OCI-LY7 (cell line): ENCODE results near the gene DDX10. TPM values are rescaled to one million over a fixed set of nuclear protein-coding genes. Genes with fewer than 3 reads are reported as not detected.

Experiments used
- BruUV-seq: library from RNA; stranded (reverse); fragments of 400-500 nt; replicated peaks from 2 replicates; lab custom pipeline; 2021; lab: Mats Ljungman, UMichigan
- CTCF ChIA-PET: fragments of 300-600 bp; sonication (Branson Sonifier 250); formaldehyde crosslinking; loops from one replicate; lab custom pipeline; 2022; ENCODE audit warnings: antibody characterized with exemption; ENCODE audit not compliant: unreplicated experiment; lab: Charles Lee
- POLR2A ChIA-PET: fragments of 300-600 bp; sonication (Branson Sonifier 250); formaldehyde crosslinking; loops from one replicate; lab custom pipeline; 2022; ENCODE audit warnings: antibody characterized with exemption; lab: Charles Lee
- DNase-seq: peaks from one replicate; pipeline ENCODE4 v3.0.0-alpha.2; 2015; ENCODE audit warnings: low spot score
- H2AFZ ChIP-seq: fragments of 200-600 bp; sonication (generic), shearing (Covaris generic); 2 replicates; pipeline ENCODE4 v1.6.1; 2014; ENCODE audit warnings: mild to moderate bottlenecking, antibody characterized with exemption, low read length, moderate library complexity
- H3K27ac ChIP-seq: fragments of 200-600 bp; sonication (generic); 2 replicates; pipeline ENCODE4 v1.5.1; 2014; ENCODE audit warnings: mixed run types, low read depth, mild to moderate bottlenecking, moderate library complexity, low read length, inconsistent platforms; ENCODE audit not compliant: poor library complexity, severe bottlenecking
- H3K36me3 ChIP-seq: fragments of 200-600 bp; sonication (generic); 2 replicates; pipeline ENCODE4 v1.6.1; 2014; ENCODE audit warnings: mild to moderate bottlenecking, antibody characterized with exemption, low read length, moderate library complexity, mixed read lengths; ENCODE audit not compliant: insufficient read depth
- H3K4me1 ChIP-seq: fragments of 200-600 bp; sonication (generic); 2 replicates; pipeline ENCODE4 v1.5.1; 2014; ENCODE audit warnings: mild to moderate bottlenecking, low read length; ENCODE audit not compliant: insufficient read depth, poor library complexity, severe bottlenecking
- H3K4me2 ChIP-seq: fragments of 200-600 bp; sonication (generic); 2 replicates; pipeline ENCODE4 v1.6.1; 2014; ENCODE audit warnings: mild to moderate bottlenecking, low read length
- H3K4me3 ChIP-seq: fragments of 200-600 bp; sonication (generic); 2 replicates; pipeline ENCODE4 v1.5.1; 2014; ENCODE audit warnings: mild to moderate bottlenecking, low read depth, low read length; ENCODE audit not compliant: poor library complexity, severe bottlenecking
- H3K79me2 ChIP-seq: fragments of 200-600 bp; sonication (generic); 2 replicates; pipeline ENCODE4 v1.6.1; 2016; ENCODE audit warnings: low read depth, mild to moderate bottlenecking, low read length, moderate library complexity, mixed read lengths; ENCODE audit not compliant: insufficient read depth
- H3K9me2 ChIP-seq: fragments of 200-600 bp; sonication (generic); 2 replicates; pipeline ENCODE4 v1.6.1; 2016; ENCODE audit warnings: mild to moderate bottlenecking, low read length, mixed read lengths; ENCODE audit not compliant: insufficient read depth
- H3K9me3 ChIP-seq: fragments of 200-600 bp; sonication (generic); 2 replicates; pipeline ENCODE4 v1.6.1; 2014; ENCODE audit warnings: mild to moderate bottlenecking, mixed run types, low read length, mixed read lengths
- H4K20me1 ChIP-seq: fragments of 200-600 bp; sonication (generic); 2 replicates; pipeline ENCODE4 v1.6.1; 2014; ENCODE audit warnings: mild to moderate bottlenecking, antibody characterized with exemption, low read length, moderate library complexity, mixed read lengths; ENCODE audit not compliant: insufficient read depth
- CTCF ChIP-seq: fragments of 200-600 bp; sonication (generic); conservative IDR thresholded peaks from 2 replicates; pipeline ENCODE4 v1.5.1; 2014; ENCODE audit warnings: mild to moderate bottlenecking, antibody characterized with exemption, low read length, moderate library complexity, mixed read lengths
- EZH2phosphoT487 ChIP-seq: fragments of 200-600 bp; sonication (generic); IDR thresholded peaks from 2 replicates; pipeline ENCODE4 v1.6.1; 2018; ENCODE audit warnings: low read depth, borderline replicate concordance, mild to moderate bottlenecking, mixed run types, antibody characterized with exemption, low read length, moderate library complexity, mixed read lengths
- intact Hi-C: fragments of 100-400 bp; cut with micrococcal nuclease; formaldehyde crosslinking; loops from one replicate; pipeline ENCODE4 v1.10.0; 2022; ENCODE audit not compliant: unreplicated experiment
- total RNA-seq, 2 experiments: library from RNA; depleted of rRNA in 1 of 2; stranded (reverse); fragments of >200 nt in 1 of 2; shearing (Covaris generic) in 1 of 2; gene quantifications; 2 replicates each; pipeline ENCODE4 v1.2.3, GENCODE V29; 2014 to 2022

Gene DDX10
- total RNA-seq, 2 experiments from 2014 or later, result 46.5 to 48.7 TPM

- Histone ChIP-seq H3K4me2 (no peak overlapping the region), H4K20me1 (no peaks in the 10 kb centered on the region), H3K36me3 (no peaks in the 10 kb centered on the region), H3K27ac (no peak overlapping the region), H2AFZ (no peak overlapping the region), H3K4me3 (no peak overlapping the region), H3K79me2 (no peaks in the 10 kb centered on the region), H3K4me1 (no peaks in the 10 kb centered on the region), H3K9me2 (no peaks in the 10 kb centered on the region), H3K9me3 (no peaks in the 10 kb centered on the region)
- intact Hi-C loops, result no loop called here
- DNase-seq, result no peak
- BruUV-seq, result no TSS peak
- TF ChIP-seq EZH2phosphoT487 (no peak), CTCF (0 out of 2 replicates have a peak, but pooled peaks have one; percentile 21)
- POLR2A ChIA-PET, result interaction anchor here (0.6 to 0.9 kb wide), 2 partner anchors 56 to 95 kb away, joined by 3 read pairs; no protein-coding TSS in a partner anchor
- CTCF ChIA-PET, result no interaction called here
Measured at GRCh38 chr11:108970221-108970991, 305.5 kb downstream of the DDX10 start.

GRCh38 chr11:108973402-108974162 is 308.7 kb downstream of the DDX10 start:
- Histone ChIP-seq H3K9me3 (no peaks in the 10 kb centered on the region), H3K79me2 (no peaks in the 10 kb centered on the region), H3K4me2 (no peak overlapping the region), H4K20me1 (no peaks in the 10 kb centered on the region), H3K4me1 (no peaks in the 10 kb centered on the region), H3K9me2 (no peaks in the 10 kb centered on the region), H3K36me3 (no peaks in the 10 kb centered on the region), H3K4me3 (no peak overlapping the region), H2AFZ (no peak overlapping the region), H3K27ac (no peak overlapping the region)
- CTCF ChIA-PET, result no interaction called here
- DNase-seq, result no peak
- TF ChIP-seq CTCF (no peak), EZH2phosphoT487 (no peak)
- intact Hi-C loops, result no loop called here
- no TSS peak for BruUV-seq
- POLR2A ChIA-PET, result no interaction called here
